ENCODE data around the gene SYCE3.
A peak's percentile ranks its signal among the peaks of the same experiment; 100 is the strongest.

SYCE3 gene

DNA sequence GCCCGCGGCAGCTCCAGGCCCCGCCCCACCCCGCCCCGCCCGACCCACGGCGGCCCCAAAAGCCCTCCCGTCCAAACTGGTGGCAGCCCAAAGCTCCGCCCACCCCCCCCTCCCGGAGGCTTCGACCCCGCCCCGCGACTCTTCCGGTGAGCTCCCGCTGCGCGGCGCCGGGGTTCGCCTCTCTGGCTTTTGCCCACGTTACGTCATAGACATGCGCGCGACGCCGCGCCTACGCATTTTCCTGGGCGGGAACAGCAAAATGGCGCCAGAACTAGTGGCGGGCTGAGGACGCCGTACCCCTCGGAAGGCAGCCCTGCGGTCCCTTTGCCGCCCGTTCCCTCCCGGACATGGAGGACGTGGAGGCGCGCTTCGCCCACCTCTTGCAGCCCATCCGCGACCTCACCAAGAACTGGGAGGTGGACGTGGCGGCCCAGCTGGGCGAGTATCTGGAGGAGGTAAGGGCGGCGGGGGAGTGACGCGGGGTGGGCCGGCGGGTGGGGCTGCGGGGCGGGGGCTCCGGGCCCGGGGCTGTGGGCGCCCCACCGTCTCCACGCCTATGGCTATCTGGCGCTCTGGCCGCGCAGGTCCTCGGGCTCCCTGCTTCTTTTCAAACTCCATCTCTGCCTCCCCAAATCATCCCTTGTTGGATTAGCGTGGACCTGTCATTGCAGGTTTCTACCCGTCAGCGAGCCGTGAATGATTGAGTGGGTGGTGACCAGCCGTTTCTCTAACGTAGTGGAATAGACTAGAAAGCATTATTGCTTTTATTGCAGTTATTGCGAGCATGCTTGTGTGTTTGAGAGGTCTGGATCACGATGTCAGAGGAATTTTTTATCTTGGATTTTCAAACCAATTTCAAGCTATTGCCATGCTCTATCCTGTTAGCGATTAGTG is 54.5 kb downstream of the SYCE3 start, which contains the start of gene NCAPH2:
NCAPH2 (plus strand) TSS at position 234 of the 894 bp plus-strand sequence; CDS start at position 348, 114 bp downstream.
- Histone ChIP-seq H3K79me2 (ENCODE audit: low read length) (peaks cover 74% of the 10 kb centered on the region), H2AFZ (ENCODE audit: low read length) (peak within 1 kb of the TSS; percentile 92), H3K9me3 (replicated peaks; ENCODE audit: insufficient read depth, low read length) (no peaks in the 10 kb centered on the region), H3K4me3 (ENCODE audit: low read length) (peak within 1 kb of the TSS; percentile 89), H3F3A (ENCODE audit: insufficient read depth, low read length) (no peaks in the 10 kb centered on the region), H3K9ac (ENCODE audit: low read length) (peak within 1 kb of the TSS; percentile 87), H4K20me1 (ENCODE audit: insufficient read depth, low read length) (no peaks in the 10 kb centered on the region), H3K36me3 (replicated peaks; ENCODE audit: insufficient read depth, low read length) (no peaks in the 10 kb centered on the region), H3K27ac (ENCODE audit: low read length) (peak within 1 kb of the TSS; percentile 84), H3K27me3 (replicated peaks; ENCODE audit: insufficient read depth, low read length) (no peaks in the 10 kb centered on the region), H3K4me2 (ENCODE audit: low read depth, low read length) (peak within 1 kb of the TSS; percentile 94), H3K9me2 (replicated peaks; ENCODE audit: insufficient read depth, low read length) (no peaks in the 10 kb centered on the region), H3K4me1 (ENCODE audit: low read length) (peaks cover 6% of the 10 kb centered on the region)
- TF ChIP-seq EZH2phosphoT487 (IDR thresholded peaks at IDR 0.05; ENCODE audit: low read length): no peak
- TF ChIP-seq EZH2 (optimal IDR thresholded peaks at IDR 0.05; ENCODE audit: low read depth, low read length): no peak
- TF ChIP-seq, protein P1, sequence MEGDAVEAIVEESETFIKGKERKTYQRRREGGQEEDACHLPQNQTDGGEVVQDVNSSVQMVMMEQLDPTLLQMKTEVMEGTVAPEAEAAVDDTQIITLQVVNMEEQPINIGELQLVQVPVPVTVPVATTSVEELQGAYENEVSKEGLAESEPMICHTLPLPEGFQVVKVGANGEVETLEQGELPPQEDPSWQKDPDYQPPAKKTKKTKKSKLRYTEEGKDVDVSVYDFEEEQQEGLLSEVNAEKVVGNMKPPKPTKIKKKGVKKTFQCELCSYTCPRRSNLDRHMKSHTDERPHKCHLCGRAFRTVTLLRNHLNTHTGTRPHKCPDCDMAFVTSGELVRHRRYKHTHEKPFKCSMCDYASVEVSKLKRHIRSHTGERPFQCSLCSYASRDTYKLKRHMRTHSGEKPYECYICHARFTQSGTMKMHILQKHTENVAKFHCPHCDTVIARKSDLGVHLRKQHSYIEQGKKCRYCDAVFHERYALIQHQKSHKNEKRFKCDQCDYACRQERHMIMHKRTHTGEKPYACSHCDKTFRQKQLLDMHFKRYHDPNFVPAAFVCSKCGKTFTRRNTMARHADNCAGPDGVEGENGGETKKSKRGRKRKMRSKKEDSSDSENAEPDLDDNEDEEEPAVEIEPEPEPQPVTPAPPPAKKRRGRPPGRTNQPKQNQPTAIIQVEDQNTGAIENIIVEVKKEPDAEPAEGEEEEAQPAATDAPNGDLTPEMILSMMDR (IDR thresholded peaks at IDR 0.05; ENCODE audit: low read length): no peak
- peak; percentile 98 for DNase-seq

DNA sequence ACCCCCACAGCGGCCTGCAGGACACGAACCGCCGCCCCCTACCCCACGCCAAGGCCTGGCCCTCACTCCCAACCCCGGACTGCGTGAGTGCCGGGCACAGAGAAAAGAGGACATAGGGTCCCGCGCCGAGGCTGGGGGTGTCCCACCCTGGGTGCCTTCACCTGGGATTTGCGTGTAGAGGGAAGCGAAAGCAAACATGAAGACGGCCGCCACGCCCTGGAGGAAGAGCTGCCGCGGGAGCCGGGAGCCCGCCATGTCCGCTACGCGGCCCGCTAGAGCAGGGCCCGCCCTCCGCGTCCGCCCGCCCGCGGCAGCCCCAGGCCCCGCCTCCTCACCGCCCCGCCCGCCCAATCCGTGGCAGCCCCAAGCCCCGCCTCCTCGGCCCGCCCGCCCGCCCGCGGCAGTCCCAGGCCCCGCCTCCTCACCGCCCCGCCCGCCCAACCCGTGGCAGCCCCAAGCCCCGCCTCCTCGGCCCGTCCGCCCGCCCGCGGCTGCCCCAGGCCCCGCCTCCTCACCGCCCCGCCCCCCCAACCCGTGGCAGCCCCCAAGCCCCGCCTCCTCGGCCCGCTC is 55.2 kb downstream of the SYCE3 start, which contains the start of gene LMF2:
LMF2 (minus strand) TSS at position 282 of the 570 bp plus-strand sequence; CDS start at position 255, 27 bp downstream.
- Histone ChIP-seq H3F3A (ENCODE audit: insufficient read depth, low read length) (no peaks in the 10 kb centered on the region), H3K9me2 (replicated peaks; ENCODE audit: insufficient read depth, low read length) (no peaks in the 10 kb centered on the region), H3K9ac (ENCODE audit: low read length) (peak within 1 kb of the TSS; percentile 87), H3K4me3 (ENCODE audit: low read length) (peak within 1 kb of the TSS; percentile 89), H2AFZ (ENCODE audit: low read length) (peak within 1 kb of the TSS; percentile 92), H3K9me3 (replicated peaks; ENCODE audit: insufficient read depth, low read length) (no peaks in the 10 kb centered on the region), H4K20me1 (ENCODE audit: insufficient read depth, low read length) (no peaks in the 10 kb centered on the region), H3K4me1 (ENCODE audit: low read length) (peaks cover 6% of the 10 kb centered on the region), H3K27ac (ENCODE audit: low read length) (peak within 1 kb of the TSS; percentile 84), H3K36me3 (replicated peaks; ENCODE audit: insufficient read depth, low read length) (no peaks in the 10 kb centered on the region), H3K27me3 (replicated peaks; ENCODE audit: insufficient read depth, low read length) (no peaks in the 10 kb centered on the region), H3K4me2 (ENCODE audit: low read depth, low read length) (peak within 1 kb of the TSS; percentile 94), H3K79me2 (ENCODE audit: low read length) (peaks cover 67% of the 10 kb centered on the region)
- no peak for DNase-seq
- TF ChIP-seq EZH2 (optimal IDR thresholded peaks at IDR 0.05; ENCODE audit: low read depth, low read length): no peak
- TF ChIP-seq, protein P1 (IDR thresholded peaks at IDR 0.05; ENCODE audit: low read length): no peak
- no peak for TF ChIP-seq EZH2phosphoT487 (IDR thresholded peaks at IDR 0.05; ENCODE audit: low read length)

DNA sequence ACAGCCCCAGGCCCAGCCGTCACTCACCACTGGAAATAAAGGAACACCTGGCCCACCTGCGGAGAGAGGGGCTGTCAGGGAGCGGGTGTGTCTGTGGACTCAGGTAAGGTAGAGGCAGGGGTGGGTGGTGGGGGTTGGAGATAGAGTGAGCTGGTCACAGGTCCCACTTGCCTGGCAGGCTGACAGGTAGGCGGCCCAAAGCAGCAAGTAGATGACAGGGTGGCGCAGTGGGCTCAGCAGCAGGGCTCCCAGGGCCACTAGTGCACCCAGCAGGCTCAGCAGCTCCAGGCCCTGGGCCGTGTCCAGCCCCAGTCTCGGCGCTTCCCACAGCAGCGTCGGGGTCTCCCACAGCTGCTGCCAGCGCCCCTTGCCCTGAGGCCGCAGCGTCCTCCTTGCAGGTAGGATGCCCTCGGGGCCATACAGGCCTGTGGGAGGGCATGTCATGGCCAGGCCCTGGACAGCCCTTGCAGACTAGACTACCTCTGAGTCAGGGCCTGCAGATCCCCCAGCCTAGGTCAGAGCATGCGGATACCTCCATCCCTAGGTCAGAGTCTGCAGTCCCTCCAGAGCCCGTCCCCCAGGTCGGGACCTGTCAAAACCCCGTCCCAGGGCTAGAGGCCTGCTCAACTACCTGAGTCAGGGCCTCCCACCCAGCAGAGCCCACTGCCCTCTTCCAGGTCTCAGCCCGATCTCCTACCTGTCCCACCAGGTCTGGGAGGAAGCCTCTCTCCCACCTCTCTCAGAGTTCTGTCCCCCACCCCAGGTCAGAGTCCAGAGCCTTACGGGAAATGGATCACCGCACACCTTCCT is 55.9 kb downstream of the SYCE3 start:
- no peaks in the 10 kb centered on the region for H3F3A ChIP-seq (ENCODE audit: insufficient read depth, low read length)
- H3K79me2 ChIP-seq (ENCODE audit: low read length): peaks cover 60% of the 10 kb centered on the region
- no peaks in the 10 kb centered on the region for H3K36me3 ChIP-seq (replicated peaks; ENCODE audit: insufficient read depth, low read length)
- H3K9me2 ChIP-seq (replicated peaks; ENCODE audit: insufficient read depth, low read length): no peaks in the 10 kb centered on the region
- no peaks in the 10 kb centered on the region for H3K27me3 ChIP-seq (replicated peaks; ENCODE audit: insufficient read depth, low read length)
- peak overlapping the region; percentile 87 for H3K9ac ChIP-seq (ENCODE audit: low read length)
- no peak for DNase-seq
- peak overlapping the region; percentile 92 for H2AFZ ChIP-seq (ENCODE audit: low read length)
- H3K9me3 ChIP-seq (replicated peaks; ENCODE audit: insufficient read depth, low read length): no peaks in the 10 kb centered on the region
- H3K4me1 ChIP-seq (ENCODE audit: low read length): peaks cover 6% of the 10 kb centered on the region
- H3K27ac ChIP-seq (ENCODE audit: low read length): peak overlapping the region; percentile 33; the same call in 1 of the 2 replicates
- peak overlapping the region; percentile 94 for H3K4me2 ChIP-seq (ENCODE audit: low read depth, low read length)
- H4K20me1 ChIP-seq (ENCODE audit: insufficient read depth, low read length): no peaks in the 10 kb centered on the region
- peak overlapping the region; percentile 89 for H3K4me3 ChIP-seq (ENCODE audit: low read length)
- TF ChIP-seq, protein P1 (IDR thresholded peaks at IDR 0.05; ENCODE audit: low read length): no peak
- TF ChIP-seq EZH2 (optimal IDR thresholded peaks at IDR 0.05; ENCODE audit: low read depth, low read length): no peak
- TF ChIP-seq EZH2phosphoT487 (IDR thresholded peaks at IDR 0.05; ENCODE audit: low read length): no peak

Data from MM.1S (cell line).